ENCODE measurements around the gene IRS4. TPM values are rescaled to one million over a fixed set of nuclear protein-coding genes. Genes with fewer than 3 reads are reported as not detected.
A peak's percentile ranks its signal among the peaks of the same experiment; 100 is the strongest.

Gene IRS4
- total RNA-seq, 1 experiment from 2014 or later: not detected

GRCh38 chrX:108699368-108699767 is 37.0 kb downstream of the IRS4 start:
- BruUV-seq (replicated peaks): no TSS peak
- peak; percentile 42 for TF ChIP-seq CTCF (IDR thresholded peaks at IDR 0.05; ENCODE audit: unreplicated experiment)
- Mint-ChIP-seq H3K4me3 (ENCODE audit: unreplicated experiment) (no peak overlapping the region), H3K9me3 (ENCODE audit: unreplicated experiment) (no peaks in the 10 kb centered on the region), H3K4me1 (ENCODE audit: insufficient read depth, unreplicated experiment) (no peaks in the 10 kb centered on the region), H3K36me3 (ENCODE audit: insufficient read depth, unreplicated experiment) (peaks cover 38% of the 10 kb centered on the region), H3K27me3 (ENCODE audit: insufficient read depth, unreplicated experiment) (peaks cover 68% of the 10 kb centered on the region), H3K27ac (ENCODE audit: low read depth, unreplicated experiment) (no peak overlapping the region)
- peak; percentile 53 for DNase-seq (ENCODE audit: unreplicated experiment)
- ChIA-PET POLR2A (interaction anchor here (0.6 to 2.8 kb wide), 5 partner anchors 25 to 685 kb away, joined by 3 to 12 read pairs (median 3); no protein-coding TSS in a partner anchor), CTCF (interaction anchor here (0.5 to 3.7 kb wide), 20 partner anchors 13 to 1192 kb away, joined by 3 to 47 read pairs (median 4); no protein-coding TSS in a partner anchor)
- intact Hi-C loops (cut with micrococcal nuclease): loop anchor here (2.0 to 5.0 kb wide), 3 partner anchors 685 to 933 kb away; no protein-coding TSS in a partner anchor

DNA sequence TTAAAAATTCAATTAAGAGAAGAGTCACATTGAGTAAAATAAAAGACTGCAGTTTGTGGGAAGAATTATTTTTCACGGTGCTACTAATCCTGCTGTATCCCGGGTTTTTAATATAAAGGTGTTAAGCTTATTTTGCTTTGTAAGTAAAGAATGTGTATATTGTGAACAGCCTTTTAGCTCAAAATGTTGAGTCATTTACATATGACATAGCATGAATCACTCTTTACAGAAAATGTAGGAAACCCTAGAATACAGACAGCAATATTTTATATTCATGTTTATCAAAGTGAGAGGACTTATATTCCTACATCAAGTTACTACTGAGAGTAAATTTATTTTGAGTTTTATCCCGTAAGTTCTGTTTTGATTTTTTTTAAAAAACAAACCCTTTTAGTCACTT is 39.7 kb downstream of the IRS4 start:
- Mint-ChIP-seq H3K27me3 (ENCODE audit: insufficient read depth, unreplicated experiment) (peaks cover 80% of the 10 kb centered on the region), H3K9me3 (ENCODE audit: unreplicated experiment) (no peaks in the 10 kb centered on the region), H3K4me1 (ENCODE audit: insufficient read depth, unreplicated experiment) (no peaks in the 10 kb centered on the region), H3K27ac (ENCODE audit: low read depth, unreplicated experiment) (no peak overlapping the region), H3K4me3 (ENCODE audit: unreplicated experiment) (no peak overlapping the region), H3K36me3 (ENCODE audit: insufficient read depth, unreplicated experiment) (peaks cover 53% of the 10 kb centered on the region)
- POLR2A ChIA-PET: interaction anchor here (0.6 kb wide), 1 partner anchor 16 kb away, joined by 3 read pairs; no protein-coding TSS in a partner anchor
- intact Hi-C loops (cut with micrococcal nuclease): loop anchor here (5.0 kb wide), 2 partner anchors 781 to 936 kb away; no protein-coding TSS in a partner anchor
- peak; percentile 5 for DNase-seq (ENCODE audit: unreplicated experiment)
- CTCF ChIA-PET: interaction anchor here (0.6 to 0.7 kb wide), 2 partner anchors 504 to 688 kb away, joined by 3 read pairs; no protein-coding TSS in a partner anchor
- TF ChIP-seq CTCF (IDR thresholded peaks at IDR 0.05; ENCODE audit: unreplicated experiment): no peak
- TSS peak; percentile 57 for BruUV-seq (replicated peaks)

All from MCF 10A (cell line).